IPS-15b (cell line): ENCODE results near the gene PIMREG.

Experiments used
- H3K27me3 ChIP-seq: one replicate; pipeline ENCODE4 v1.6.1; 2013; ENCODE audit warnings: low read length; ENCODE audit not compliant: control insufficient read depth, insufficient read depth
- H3K36me3 ChIP-seq: one replicate; pipeline ENCODE4 v1.6.1; 2013; ENCODE audit warnings: low read length; ENCODE audit not compliant: control insufficient read depth, insufficient read depth
- H3K4me1 ChIP-seq: one replicate; pipeline ENCODE4 v1.6.1; 2013; ENCODE audit warnings: mild to moderate bottlenecking, low read length; ENCODE audit not compliant: control insufficient read depth, insufficient read depth
- H3K4me3 ChIP-seq: one replicate; pipeline ENCODE4 v1.5.1; 2013; ENCODE audit warnings: low read depth, low read length
- H3K9ac ChIP-seq: one replicate; pipeline ENCODE4 v1.6.1; 2013; ENCODE audit warnings: low read depth, mild to moderate bottlenecking, low read length
- H3K9me3 ChIP-seq: one replicate; pipeline ENCODE4 v1.6.1; 2013; ENCODE audit warnings: mild to moderate bottlenecking, low read length; ENCODE audit not compliant: control insufficient read depth, insufficient read depth

Gene PIMREG

GRCh38 chr17:6443692-6444570 is at the start of gene PIMREG:
Gene PIMREG (plus strand): TSS chr17:6444455. CDS start chr17:6445111, 656 bp downstream.
- Histone ChIP-seq H3K9me3 (no peaks in the 10 kb centered on the region), H3K27me3 (no peaks in the 10 kb centered on the region), H3K9ac (peak within 1 kb of the TSS; percentile 89), H3K36me3 (peaks cover 28% of the 10 kb centered on the region), H3K4me1 (peaks cover 9% of the 10 kb centered on the region), H3K4me3 (peak within 1 kb of the TSS; percentile 73)

GRCh38 chr17:6398955-6399354 is 45.3 kb upstream of the PIMREG start:
- H3K9ac ChIP-seq = no peak overlapping the region
- H3K9me3 ChIP-seq = no peaks in the 10 kb centered on the region
- no peak overlapping the region for H3K4me3 ChIP-seq
- no peaks in the 10 kb centered on the region for H3K36me3 ChIP-seq
- H3K4me1 ChIP-seq = peaks cover 12% of the 10 kb centered on the region
- H3K27me3 ChIP-seq = no peaks in the 10 kb centered on the region

GRCh38 chr17:6402258-6402657 is 42.0 kb upstream of the PIMREG start:
- no peaks in the 10 kb centered on the region for H3K9me3 ChIP-seq
- H3K4me1 ChIP-seq = no peaks in the 10 kb centered on the region
- no peaks in the 10 kb centered on the region for H3K27me3 ChIP-seq
- H3K36me3 ChIP-seq = no peaks in the 10 kb centered on the region
- no peak overlapping the region for H3K4me3 ChIP-seq
- H3K9ac ChIP-seq = no peak overlapping the region

- H3K36me3 ChIP-seq = no peaks in the 10 kb centered on the region
These were observed 36.0 kb upstream of the PIMREG start for GRCh38 chr17:6408276-6408675.

GRCh38 chr17:6408735-6409134 is 35.5 kb upstream of the PIMREG start:
- H3K4me1 ChIP-seq = no peaks in the 10 kb centered on the region
- no peak overlapping the region for H3K9ac ChIP-seq
- H3K27me3 ChIP-seq = no peaks in the 10 kb centered on the region
- no peaks in the 10 kb centered on the region for H3K9me3 ChIP-seq
- H3K36me3 ChIP-seq = no peaks in the 10 kb centered on the region
- H3K4me3 ChIP-seq = no peak overlapping the region

More at GRCh38 chr17:6408276-6408675, 36.0 kb upstream of the PIMREG start:
- Histone ChIP-seq H3K4me3 (no peak overlapping the region), H3K9me3 (no peaks in the 10 kb centered on the region), H3K4me1 (no peaks in the 10 kb centered on the region), H3K9ac (no peak overlapping the region), H3K27me3 (no peaks in the 10 kb centered on the region)

GRCh38 chr17:6413065-6413464 is 31.2 kb upstream of the PIMREG start:
- Histone ChIP-seq H3K36me3 (no peaks in the 10 kb centered on the region), H3K27me3 (no peaks in the 10 kb centered on the region), H3K9me3 (no peaks in the 10 kb centered on the region), H3K4me3 (no peak overlapping the region), H3K4me1 (no peaks in the 10 kb centered on the region), H3K9ac (no peak overlapping the region)

GRCh38 chr17:6415616-6416015 is 28.6 kb upstream of the PIMREG start:
- Histone ChIP-seq H3K27me3 (no peaks in the 10 kb centered on the region), H3K36me3 (no peaks in the 10 kb centered on the region), H3K4me1 (peaks cover 3% of the 10 kb centered on the region), H3K9ac (no peak overlapping the region), H3K9me3 (no peaks in the 10 kb centered on the region), H3K4me3 (no peak overlapping the region)

GRCh38 chr17:6420173-6420641 is 24.0 kb upstream of the PIMREG start:
- Histone ChIP-seq H3K27me3 (no peaks in the 10 kb centered on the region), H3K9ac (no peak overlapping the region), H3K4me3 (peak overlapping the region; percentile 39), H3K36me3 (no peaks in the 10 kb centered on the region), H3K9me3 (no peaks in the 10 kb centered on the region), H3K4me1 (peaks cover 3% of the 10 kb centered on the region)

GRCh38 chr17:6421700-6422604 is 22.3 kb upstream of the PIMREG start:
- no peaks in the 10 kb centered on the region for H3K36me3 ChIP-seq
- H3K9me3 ChIP-seq = no peaks in the 10 kb centered on the region
- no peak overlapping the region for H3K4me3 ChIP-seq
- no peak overlapping the region for H3K9ac ChIP-seq
- no peaks in the 10 kb centered on the region for H3K27me3 ChIP-seq
- H3K4me1 ChIP-seq = peaks cover 3% of the 10 kb centered on the region

GRCh38 chr17:6422654-6423241 is 21.5 kb upstream of the PIMREG start:
- no peaks in the 10 kb centered on the region for H3K27me3 ChIP-seq
- H3K36me3 ChIP-seq = no peaks in the 10 kb centered on the region
- H3K9me3 ChIP-seq = no peaks in the 10 kb centered on the region
- H3K4me1 ChIP-seq = peaks cover 3% of the 10 kb centered on the region
- H3K9ac ChIP-seq = no peak overlapping the region
- H3K4me3 ChIP-seq = no peak overlapping the region

GRCh38 chr17:6423931-6424330 is 20.3 kb upstream of the PIMREG start:
- Histone ChIP-seq H3K9ac (no peak overlapping the region), H3K9me3 (no peaks in the 10 kb centered on the region), H3K36me3 (no peaks in the 10 kb centered on the region), H3K4me3 (no peak overlapping the region), H3K27me3 (no peaks in the 10 kb centered on the region), H3K4me1 (peaks cover 3% of the 10 kb centered on the region)
